Ectodermal cell (in vitro differentiated cells): ENCODE results near the gene PEAK3.

Experiments used
- H3K27ac ChIP-seq: 2 replicates; pipeline ENCODE4 v1.7.0; 2013; ENCODE audit warnings: mild to moderate bottlenecking, low read depth, low read length; ENCODE audit not compliant: insufficient read depth, poor library complexity, severe bottlenecking
- H3K27me3 ChIP-seq: 2 replicates; pipeline ENCODE4 v1.7.0; 2013; ENCODE audit warnings: mild to moderate bottlenecking, low read length; ENCODE audit not compliant: insufficient read depth, control insufficient read depth, poor library complexity, severe bottlenecking
- H3K36me3 ChIP-seq: one replicate; pipeline ENCODE4 v1.7.0; 2013; ENCODE audit warnings: low read length; ENCODE audit not compliant: control insufficient read depth, insufficient read depth
- H3K4me1 ChIP-seq: one replicate; pipeline ENCODE4 v1.7.0; 2013; ENCODE audit warnings: low read length; ENCODE audit not compliant: control insufficient read depth, insufficient read depth
- H3K4me3 ChIP-seq: 2 replicates; pipeline ENCODE4 v1.7.0; 2013; ENCODE audit warnings: low read depth, low read length, control low read depth; ENCODE audit not compliant: insufficient read depth
- H3K9me3 ChIP-seq: 2 replicates; pipeline ENCODE4 v1.7.0; 2013; ENCODE audit warnings: mild to moderate bottlenecking, low read length, moderate library complexity; ENCODE audit not compliant: control insufficient read depth
- WGBS, 2 experiments: methylation state at CpG; one replicate each; pipeline ENCODE4 v1.1.7; 2013; ENCODE audit warnings: missing lambda C conversion rate in 2 of 2; 5-methylcytosine and 5-hydroxymethylcytosine counted together

Gene PEAK3

GRCh38 chr19:2270423-2271233 lies 11.3 kb downstream of the PEAK3 start:
- Histone ChIP-seq H3K36me3 (peaks cover 6% of the 10 kb centered on the region), H3K9me3 (no peaks in the 10 kb centered on the region), H3K4me3 (peak overlapping the region; percentile 99), H3K27ac (peak overlapping the region; percentile 76), H3K27me3 (no peaks in the 10 kb centered on the region), H3K4me1 (peaks cover 11% of the 10 kb centered on the region)
- WGBS, 2 experiments = 0 to 1% methylated on average over 88 of the region's 88 CpGs

- WGBS, 2 experiments = 0% methylated on average over 30 of the region's 30 CpGs
- Histone ChIP-seq H3K4me1 (peaks cover 11% of the 10 kb centered on the region), H3K9me3 (no peaks in the 10 kb centered on the region), H3K27me3 (no peaks in the 10 kb centered on the region), H3K27ac (peak overlapping the region; percentile 76), H3K36me3 (peaks cover 6% of the 10 kb centered on the region), H3K4me3 (peak overlapping the region; percentile 99)
Measured at GRCh38 chr19:2270157-2270422, 11.9 kb downstream of the PEAK3 start.

- H3K27ac ChIP-seq = peak overlapping the region; percentile 84
- H3K4me3 ChIP-seq = peak overlapping the region; percentile 99
- peaks cover 6% of the 10 kb centered on the region for H3K36me3 ChIP-seq
- no peaks in the 10 kb centered on the region for H3K9me3 ChIP-seq
- 0% methylated on average over 103 of the region's 103 CpGs for WGBS, 2 experiments
- H3K4me1 ChIP-seq = peaks cover 11% of the 10 kb centered on the region
- H3K27me3 ChIP-seq = no peaks in the 10 kb centered on the region
Measured at GRCh38 chr19:2269244-2270156, 12.5 kb downstream of the PEAK3 start.

- 5 to 6% methylated on average over 18 to 19 of the region's 19 CpGs for WGBS, 2 experiments
Measured at GRCh38 chr19:2268861-2269243, 13.1 kb downstream of the PEAK3 start.

GRCh38 chr19:2268480-2268830 lies 13.5 kb downstream of the PEAK3 start:
- Histone ChIP-seq H3K9me3 (no peaks in the 10 kb centered on the region), H3K36me3 (peaks cover 6% of the 10 kb centered on the region), H3K4me1 (peaks cover 11% of the 10 kb centered on the region), H3K27me3 (no peaks in the 10 kb centered on the region), H3K27ac (no peak overlapping the region), H3K4me3 (peak overlapping the region; percentile 99)
- 96 to 99% methylated on average over 4 of the region's 4 CpGs for WGBS, 2 experiments

More at GRCh38 chr19:2268861-2269243, 13.1 kb downstream of the PEAK3 start:
- peaks cover 11% of the 10 kb centered on the region for H3K4me1 ChIP-seq
- H3K36me3 ChIP-seq = peaks cover 6% of the 10 kb centered on the region
- H3K4me3 ChIP-seq = peak overlapping the region; percentile 99
- no peaks in the 10 kb centered on the region for H3K9me3 ChIP-seq
- H3K27ac ChIP-seq = no peak overlapping the region
- no peaks in the 10 kb centered on the region for H3K27me3 ChIP-seq

GRCh38 chr19:2266183-2266993 lies 15.6 kb downstream of the PEAK3 start:
- 81 to 82% methylated on average over 18 of the region's 18 CpGs for WGBS, 2 experiments
- Histone ChIP-seq H3K36me3 (no peaks in the 10 kb centered on the region), H3K9me3 (no peaks in the 10 kb centered on the region), H3K27ac (no peak overlapping the region), H3K27me3 (no peaks in the 10 kb centered on the region), H3K4me3 (no peak overlapping the region), H3K4me1 (no peaks in the 10 kb centered on the region)

GRCh38 chr19:2261438-2262172 lies 20.4 kb downstream of the PEAK3 start:
- H3K4me1 ChIP-seq = no peaks in the 10 kb centered on the region
- no peaks in the 10 kb centered on the region for H3K9me3 ChIP-seq
- 68 to 69% methylated on average over 7 of the region's 7 CpGs for WGBS, 2 experiments

GRCh38 chr19:2260341-2260805 lies 21.6 kb downstream of the PEAK3 start:
- Histone ChIP-seq H3K27ac (no peak overlapping the region), H3K27me3 (no peaks in the 10 kb centered on the region), H3K4me1 (no peaks in the 10 kb centered on the region), H3K4me3 (no peak overlapping the region), H3K36me3 (no peaks in the 10 kb centered on the region), H3K9me3 (no peaks in the 10 kb centered on the region)
- 89 to 93% methylated on average over 11 of the region's 11 CpGs for WGBS, 2 experiments

More at GRCh38 chr19:2261438-2262172, 20.4 kb downstream of the PEAK3 start:
- Histone ChIP-seq H3K27me3 (no peaks in the 10 kb centered on the region), H3K4me3 (no peak overlapping the region), H3K36me3 (no peaks in the 10 kb centered on the region), H3K27ac (no peak overlapping the region)

GRCh38 chr19:2259336-2259735 lies 22.6 kb downstream of the PEAK3 start:
- Histone ChIP-seq H3K27me3 (peaks cover 2% of the 10 kb centered on the region), H3K9me3 (no peaks in the 10 kb centered on the region), H3K27ac (no peak overlapping the region), H3K4me1 (no peaks in the 10 kb centered on the region), H3K36me3 (no peaks in the 10 kb centered on the region), H3K4me3 (no peak overlapping the region)
- WGBS, 2 experiments = 93 to 94% methylated on average over 5 of the region's 5 CpGs
